Central memory CD8-positive, alpha-beta T cell (primary cell): ENCODE results near the gene RPRD2.
"Not testable (repeated sequence)": the region's sequence is repeated elsewhere in the genome, so short reads cannot be mapped to it uniquely, and the experiment has no call there.

Source experiments
- ATAC-seq: fragments of 150-1000 bp; cut with Tn5 transposase; replicated peaks from 2 replicates; pipeline ENCODE4 v1.10.0; 2022; ENCODE audit warnings: mild to moderate bottlenecking, moderate FRiP score, moderate number of reproducible peaks; ENCODE audit not compliant: poor library complexity, severe bottlenecking; ENCODE audit errors: extremely low read depth
- DNase-seq, 2 donors: peaks; one replicate each; pipeline ENCODE4 v3.0.0; 2021; ENCODE audit warnings: low spot score in 2 of 2
- H3K27ac Mint-ChIP-seq: one replicate; pipeline ENCODE4 v1.8.0; 2022; ENCODE audit warnings: low read depth, mild to moderate bottlenecking, moderate library complexity, mixed read lengths
- H3K27me3 Mint-ChIP-seq: one replicate; pipeline ENCODE4 v1.8.0; 2022; ENCODE audit warnings: mixed read lengths
- H3K36me3 Mint-ChIP-seq: one replicate; pipeline ENCODE4 v1.8.0; 2022; ENCODE audit warnings: mild to moderate bottlenecking, moderate library complexity, mixed read lengths; ENCODE audit not compliant: insufficient read depth
- H3K4me1 Mint-ChIP-seq: one replicate; pipeline ENCODE4 v1.8.0; 2022; ENCODE audit warnings: mixed read lengths
- H3K4me3 Mint-ChIP-seq: one replicate; pipeline ENCODE4 v1.8.0; 2022; ENCODE audit warnings: mild to moderate bottlenecking, moderate library complexity, mixed read lengths
- H3K9me3 Mint-ChIP-seq: one replicate; pipeline ENCODE4 v1.8.0; 2022; ENCODE audit warnings: mixed read lengths

The RPRD2 gene

GRCh38 chr1:150366416-150367296 is 2.7 kb downstream of the RPRD2 start:
- DNase-seq (no peak), ATAC-seq (no peak)
- peak overlapping the region; percentile 98 for H3K27ac Mint-ChIP-seq
- H3K36me3 Mint-ChIP-seq = peaks cover 28% of the 10 kb centered on the region
- no peaks in the 10 kb centered on the region for H3K27me3 Mint-ChIP-seq
- no peaks in the 10 kb centered on the region for H3K9me3 Mint-ChIP-seq
- H3K4me3 Mint-ChIP-seq = peak overlapping the region; percentile 96
- H3K4me1 Mint-ChIP-seq = peaks cover 40% of the 10 kb centered on the region

- no peaks in the 10 kb centered on the region for H3K27me3 Mint-ChIP-seq
- H3K4me3 Mint-ChIP-seq = no peak overlapping the region
- no peak for DNase-seq
- H3K9me3 Mint-ChIP-seq = no peaks in the 10 kb centered on the region
- ATAC-seq = no peak
- peaks cover 7% of the 10 kb centered on the region for H3K36me3 Mint-ChIP-seq
- no peak overlapping the region for H3K27ac Mint-ChIP-seq
- H3K4me1 Mint-ChIP-seq = peaks cover 69% of the 10 kb centered on the region
Measured at GRCh38 chr1:150371110-150371509, 7.2 kb downstream of the RPRD2 start.

- Mint-ChIP-seq H3K27ac (peak overlapping the region; percentile 1), H3K36me3 (peaks cover 11% of the 10 kb centered on the region), H3K4me1 (peaks cover 58% of the 10 kb centered on the region), H3K4me3 (peak overlapping the region; percentile 1), H3K9me3 (no peaks in the 10 kb centered on the region), H3K27me3 (no peaks in the 10 kb centered on the region)
- ATAC-seq = no peak
- no peak for DNase-seq
Measured at GRCh38 chr1:150372580-150372979, 8.6 kb downstream of the RPRD2 start.

- Mint-ChIP-seq H3K4me3 (no peak overlapping the region), H3K27me3 (no peaks in the 10 kb centered on the region), H3K9me3 (no peaks in the 10 kb centered on the region), H3K4me1 (peaks cover 53% of the 10 kb centered on the region), H3K27ac (peak overlapping the region; percentile 68), H3K36me3 (peaks cover 11% of the 10 kb centered on the region)
- no peak for DNase-seq
- ATAC-seq = no peak
Measured at GRCh38 chr1:150376110-150376509, 12.2 kb downstream of the RPRD2 start.

GRCh38 chr1:150383631-150384324 is 19.8 kb downstream of the RPRD2 start:
- ATAC-seq (no peak), DNase-seq (no peak)
- H3K36me3 Mint-ChIP-seq = peaks cover 5% of the 10 kb centered on the region
- no peak overlapping the region for H3K4me3 Mint-ChIP-seq
- no peaks in the 10 kb centered on the region for H3K27me3 Mint-ChIP-seq
- H3K9me3 Mint-ChIP-seq = no peaks in the 10 kb centered on the region
- H3K4me1 Mint-ChIP-seq = peaks cover 45% of the 10 kb centered on the region
- H3K27ac Mint-ChIP-seq = peak overlapping the region; percentile 44

GRCh38 chr1:150385537-150386445 is 21.8 kb downstream of the RPRD2 start:
- ATAC-seq (no peak), DNase-seq (no peak)

GRCh38 chr1:150386592-150386991 is 22.6 kb downstream of the RPRD2 start:
- H3K27ac Mint-ChIP-seq = peak overlapping the region; percentile 33
- peaks cover 1% of the 10 kb centered on the region for H3K36me3 Mint-ChIP-seq
- no peaks in the 10 kb centered on the region for H3K27me3 Mint-ChIP-seq
- ATAC-seq = no peak
- H3K9me3 Mint-ChIP-seq = no peaks in the 10 kb centered on the region
- DNase-seq = no peak
- no peak overlapping the region for H3K4me3 Mint-ChIP-seq
- peaks cover 54% of the 10 kb centered on the region for H3K4me1 Mint-ChIP-seq

More at GRCh38 chr1:150385537-150386445, 21.8 kb downstream of the RPRD2 start:
- Mint-ChIP-seq H3K27me3 (no peaks in the 10 kb centered on the region), H3K36me3 (peaks cover 5% of the 10 kb centered on the region), H3K27ac (no peak overlapping the region), H3K4me1 (peaks cover 54% of the 10 kb centered on the region), H3K4me3 (no peak overlapping the region), H3K9me3 (no peaks in the 10 kb centered on the region)

GRCh38 chr1:150387200-150387599 is 23.3 kb downstream of the RPRD2 start:
- H3K4me3 Mint-ChIP-seq = no peak overlapping the region
- DNase-seq (no peak), ATAC-seq (no peak)
- H3K27me3 Mint-ChIP-seq = no peaks in the 10 kb centered on the region
- no peaks in the 10 kb centered on the region for H3K9me3 Mint-ChIP-seq
- peaks cover 3% of the 10 kb centered on the region for H3K36me3 Mint-ChIP-seq
- peak overlapping the region; percentile 33 for H3K27ac Mint-ChIP-seq
- peaks cover 50% of the 10 kb centered on the region for H3K4me1 Mint-ChIP-seq

- DNase-seq (no peak), ATAC-seq (no peak)
- no peaks in the 10 kb centered on the region for H3K9me3 Mint-ChIP-seq
- H3K36me3 Mint-ChIP-seq = peaks cover 3% of the 10 kb centered on the region
- H3K4me3 Mint-ChIP-seq = no peak overlapping the region
- no peak overlapping the region for H3K27ac Mint-ChIP-seq
- H3K4me1 Mint-ChIP-seq = peaks cover 58% of the 10 kb centered on the region
- H3K27me3 Mint-ChIP-seq = no peaks in the 10 kb centered on the region
Measured at GRCh38 chr1:150388241-150388640, 24.3 kb downstream of the RPRD2 start.

GRCh38 chr1:150389650-150390049 is 25.7 kb downstream of the RPRD2 start:
- Mint-ChIP-seq H3K36me3 (peaks cover 5% of the 10 kb centered on the region), H3K4me1 (peaks cover 51% of the 10 kb centered on the region), H3K4me3 (no peak overlapping the region), H3K27ac (no peak overlapping the region), H3K9me3 (no peaks in the 10 kb centered on the region), H3K27me3 (no peaks in the 10 kb centered on the region)
- ATAC-seq (no peak), DNase-seq (no peak)

- ATAC-seq (no peak), DNase-seq (no peak)
- peaks cover 8% of the 10 kb centered on the region for H3K36me3 Mint-ChIP-seq
- H3K27ac Mint-ChIP-seq = peak overlapping the region; percentile 49
- no peak overlapping the region for H3K4me3 Mint-ChIP-seq
- H3K9me3 Mint-ChIP-seq = no peaks in the 10 kb centered on the region
- H3K27me3 Mint-ChIP-seq = no peaks in the 10 kb centered on the region
- H3K4me1 Mint-ChIP-seq = peaks cover 45% of the 10 kb centered on the region
Measured at GRCh38 chr1:150392627-150393026, 28.7 kb downstream of the RPRD2 start.

- H3K36me3 Mint-ChIP-seq, DNase-seq, H3K4me3 Mint-ChIP-seq, H3K27ac Mint-ChIP-seq, ATAC-seq, H3K27me3 Mint-ChIP-seq, H3K9me3 Mint-ChIP-seq: not testable (repeated sequence)
- peaks cover 47% of the 10 kb centered on the region for H3K4me1 Mint-ChIP-seq
Measured at GRCh38 chr1:150395115-150395514, 31.2 kb downstream of the RPRD2 start.
